Forelimb muscle (tissue), 1 donor: ENCODE measurements around the gene GABBR2. TPM values are rescaled to one million over a fixed set of nuclear protein-coding genes. Genes with fewer than 3 reads are reported as not detected.
"Not testable (repeated sequence)": the region's sequence is repeated elsewhere in the genome, so short reads cannot be mapped to it uniquely, and the experiment has no call there.

Experiments
- DNase-seq: peaks from one replicate; pipeline ENCODE4 v3.0.0-alpha.2; 2013; ENCODE audit warnings: low read depth
- polyA plus RNA-seq: library from polyadenylated mRNA; unstranded; fragments of 120-200 nt; gene quantifications from one replicate; pipeline ENCODE4 v1.2.1, GENCODE V29; 2013; ENCODE audit not compliant: insufficient read length

Gene GABBR2
- polyA plus RNA-seq, 1 donor = 0.82 TPM

DNA sequence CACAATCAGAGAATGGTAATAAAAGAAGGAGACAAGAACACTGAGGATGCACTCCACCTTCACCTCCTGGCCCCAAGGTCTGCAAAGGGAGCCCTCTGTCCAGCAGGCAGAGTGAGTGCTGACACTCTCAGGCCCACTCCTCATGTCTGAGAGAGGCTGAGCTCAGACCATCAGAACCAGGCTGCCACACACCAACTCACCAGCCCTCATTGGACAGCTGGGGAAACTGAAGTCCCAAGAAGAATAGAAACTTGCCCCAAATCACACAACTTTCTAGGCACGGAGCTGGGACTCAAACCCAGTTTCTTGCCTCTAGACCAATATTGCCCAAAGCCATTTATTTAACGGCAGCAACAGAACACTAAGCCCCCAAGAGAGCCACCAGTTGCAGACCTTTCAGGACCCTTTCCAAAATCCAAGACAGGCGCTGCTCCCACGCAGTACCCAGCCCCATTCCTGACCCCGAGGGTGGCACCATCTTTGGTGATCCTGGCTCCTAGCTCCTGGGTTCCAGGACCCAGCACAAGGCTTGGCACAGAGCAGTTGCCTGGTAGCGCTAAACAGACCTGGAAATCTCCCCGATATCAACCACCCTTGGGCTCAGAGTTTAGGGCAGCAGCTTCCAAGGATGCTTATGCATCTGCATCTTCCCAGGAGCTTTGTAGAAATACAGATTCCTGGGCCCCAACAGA is 192.4 kb downstream of the GABBR2 start:
- DNase-seq = no peak

DNA sequence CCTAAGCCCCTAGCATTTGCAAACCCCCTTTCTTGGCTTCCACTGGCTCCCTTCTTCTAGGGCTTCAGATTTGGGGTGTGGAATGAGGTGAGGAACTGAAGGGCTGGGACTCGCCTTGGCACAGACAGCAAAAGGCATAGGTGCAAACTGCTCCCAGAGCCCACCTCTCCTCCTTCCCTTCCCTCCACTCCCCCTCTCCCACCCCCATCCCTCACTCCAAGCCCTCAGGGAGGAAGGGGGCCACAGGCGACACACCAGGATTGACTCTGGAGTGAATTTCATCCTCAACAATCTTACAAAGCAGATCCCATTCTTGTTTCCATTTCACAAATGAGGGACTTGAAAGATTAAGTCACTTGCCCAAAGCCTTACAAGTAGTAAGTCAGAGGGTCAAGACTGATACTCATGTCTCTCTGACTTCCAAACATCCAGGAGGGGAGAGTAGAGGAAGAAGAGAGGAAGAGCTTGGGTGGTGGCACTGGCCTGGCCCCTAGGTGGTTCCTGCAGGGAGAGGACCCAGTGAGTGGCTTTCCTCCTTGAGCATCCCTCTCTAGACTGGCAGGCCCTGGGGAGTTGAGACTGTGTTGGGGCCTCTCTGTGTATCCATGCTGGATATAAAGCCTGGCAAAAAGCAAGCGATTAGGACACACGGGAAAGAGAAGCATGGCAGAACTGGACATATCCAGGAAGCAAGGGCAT is 193.1 kb downstream of the GABBR2 start:
- no peak for DNase-seq

DNA sequence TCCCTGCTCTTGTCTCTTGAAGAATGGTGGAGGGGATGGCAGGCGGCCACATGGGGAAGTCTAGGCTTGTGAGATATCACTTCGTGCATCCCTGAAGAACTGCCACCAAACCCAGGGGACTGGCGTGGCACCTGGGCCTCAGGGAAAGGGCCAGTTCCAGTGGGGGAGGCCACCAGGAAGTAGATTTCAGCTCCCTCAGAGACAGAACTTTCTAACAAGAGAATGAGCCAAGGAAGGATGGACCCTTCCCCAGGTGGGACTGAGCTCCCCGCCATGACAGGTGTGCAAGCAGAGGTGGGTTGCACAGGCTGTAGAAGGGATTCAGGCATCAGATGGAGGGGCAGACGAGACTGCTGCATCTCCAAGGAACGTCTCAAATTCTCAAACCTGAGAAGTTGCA is 193.9 kb downstream of the GABBR2 start:
- DNase-seq = no peak

DNA sequence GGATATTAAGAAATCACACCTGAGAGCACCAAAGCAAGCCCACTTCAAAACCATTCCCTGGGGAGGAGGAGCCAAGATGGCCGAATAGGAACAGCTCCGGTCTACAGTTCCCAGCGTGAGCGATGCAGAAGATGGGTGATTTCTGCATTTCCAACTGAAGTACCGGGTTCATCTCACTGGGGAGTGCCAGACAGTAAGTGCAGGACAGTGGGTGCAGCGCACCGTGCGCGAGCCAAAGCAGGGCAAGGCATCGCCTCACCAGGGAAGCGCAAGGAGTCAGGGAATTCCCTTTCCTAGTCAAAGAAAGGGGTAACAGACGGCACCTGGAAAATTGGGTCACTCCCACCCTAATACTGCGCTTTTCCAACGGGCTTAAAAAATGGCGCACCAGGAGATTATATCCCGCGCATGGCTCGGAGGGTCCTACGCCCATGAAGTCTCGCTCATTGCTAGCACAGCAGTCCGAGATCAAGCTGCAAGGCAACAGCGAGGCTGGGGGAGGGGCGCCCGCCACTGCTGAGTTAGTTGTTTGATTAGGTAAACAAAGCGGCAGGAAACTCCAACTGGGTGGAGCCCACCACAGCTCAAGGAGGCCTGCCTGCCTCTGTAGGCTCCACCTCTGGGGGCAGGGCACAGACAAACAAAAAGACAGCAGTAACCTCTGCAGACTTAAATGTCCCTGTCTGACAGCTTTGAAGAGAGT is 200.4 kb downstream of the GABBR2 start:
- DNase-seq = not testable (repeated sequence)

DNA sequence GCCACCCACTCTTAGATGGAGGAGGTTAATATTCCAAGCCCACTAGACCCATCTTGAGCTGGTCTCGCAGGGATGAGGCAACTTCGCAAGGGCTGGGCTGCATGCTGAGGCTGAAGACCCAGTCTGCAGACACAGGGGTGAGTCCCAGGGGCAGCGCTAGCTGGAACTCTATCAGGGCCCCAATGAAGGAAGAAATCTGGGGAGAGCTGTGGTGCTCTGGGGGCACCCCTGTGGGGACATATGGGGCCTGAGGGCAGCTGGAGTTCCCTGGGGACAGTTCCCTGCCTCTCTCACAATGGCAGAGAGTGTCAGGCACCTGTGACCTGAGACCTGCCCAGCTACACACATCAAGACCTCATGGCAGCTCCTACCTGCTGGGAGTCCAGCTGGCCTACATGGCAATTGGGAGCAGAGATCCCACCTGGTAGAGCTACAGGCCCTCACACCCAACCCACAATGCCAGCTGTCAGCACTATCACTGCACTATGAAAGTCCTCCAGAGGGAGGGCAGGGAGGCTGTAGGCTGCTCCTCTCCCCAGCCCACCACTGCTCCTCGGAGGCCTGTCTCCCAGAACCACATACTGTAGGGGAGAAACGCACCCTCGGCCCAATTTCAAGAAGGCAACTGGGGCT is 202.2 kb downstream of the GABBR2 start:
- DNase-seq = no peak

DNA sequence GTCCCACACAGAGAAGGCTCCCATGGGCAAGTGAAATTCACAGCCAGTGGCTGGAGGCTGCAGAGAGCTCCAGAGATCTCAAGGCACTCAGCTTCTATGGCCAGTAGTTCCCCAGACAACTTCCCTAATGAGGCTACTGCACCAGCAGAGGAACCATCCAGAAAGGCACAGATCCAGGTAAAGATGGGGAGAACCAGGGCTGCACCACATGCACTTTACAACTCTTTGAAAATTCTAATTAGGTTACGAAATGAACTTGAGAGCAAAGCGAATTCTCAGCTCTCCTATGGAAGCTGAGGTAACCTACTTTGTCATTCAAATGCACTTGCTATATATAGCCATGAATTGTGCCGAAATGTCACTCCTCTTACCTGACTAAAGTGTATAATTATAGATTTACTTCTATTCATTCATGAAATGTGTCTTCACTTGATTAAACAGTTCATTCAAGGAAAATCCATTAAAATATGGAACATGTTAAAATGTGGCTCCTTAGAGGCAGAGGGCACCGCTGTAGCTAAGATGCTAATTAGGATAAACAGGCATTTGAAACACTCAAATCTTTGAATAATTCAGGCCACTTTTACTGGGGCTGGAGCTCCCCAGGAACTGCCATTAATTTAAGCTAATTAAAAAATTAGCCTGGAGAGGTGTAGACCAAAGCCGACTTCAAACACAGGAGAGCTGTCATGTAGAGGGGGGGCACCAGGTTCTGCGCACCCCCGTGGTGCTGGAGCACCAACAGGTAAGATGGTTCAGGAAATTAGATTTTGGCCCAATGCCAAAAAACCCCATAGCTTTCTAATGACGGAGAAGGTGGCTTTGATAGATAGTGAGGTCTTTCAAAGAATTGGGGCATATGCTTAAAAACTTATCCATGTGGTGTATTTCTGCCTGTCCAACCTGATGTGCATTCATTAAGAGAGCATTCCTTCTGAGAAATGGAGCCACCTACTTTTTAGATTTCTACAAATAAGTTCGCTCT is 204.1 kb downstream of the GABBR2 start:
- DNase-seq = no peak

DNA sequence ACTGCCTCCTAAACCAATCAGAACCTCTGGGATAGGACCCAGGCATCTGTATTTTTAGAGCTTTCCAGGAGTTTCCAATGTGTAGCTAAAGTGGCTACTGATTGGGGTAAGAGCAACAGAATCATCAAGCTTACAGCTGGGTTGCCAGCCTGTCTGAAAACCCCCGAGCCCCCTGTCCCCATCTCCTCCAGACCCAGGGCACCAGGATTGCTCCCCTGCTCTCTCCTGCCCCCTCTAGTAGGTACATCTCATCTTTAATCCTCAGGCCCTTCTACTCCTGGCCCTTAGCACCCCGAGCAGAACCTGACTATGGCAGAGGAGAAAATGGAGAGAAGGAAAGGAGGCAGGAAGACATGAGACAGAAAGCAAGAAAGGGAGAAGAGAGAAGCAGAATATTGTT is 204.9 kb downstream of the GABBR2 start:
- DNase-seq = no peak

DNA sequence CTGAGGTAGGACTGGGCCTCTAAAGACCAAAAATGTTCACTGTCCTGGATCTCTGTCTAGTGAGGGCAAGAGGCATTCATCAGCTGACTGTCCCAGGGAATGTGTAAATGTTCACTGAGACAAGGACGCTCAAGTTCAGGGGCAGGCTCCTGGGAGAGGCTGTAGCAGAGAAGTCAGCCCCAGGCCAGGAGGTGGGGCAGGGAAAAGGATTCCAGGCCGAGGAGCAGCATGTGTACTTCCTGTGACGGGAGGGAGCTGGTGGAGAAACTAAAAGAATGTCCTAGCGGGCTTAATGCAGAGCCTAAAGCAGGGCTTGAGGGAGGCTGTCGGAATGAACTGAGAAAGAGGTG is 205.8 kb downstream of the GABBR2 start:
- no peak for DNase-seq

DNA sequence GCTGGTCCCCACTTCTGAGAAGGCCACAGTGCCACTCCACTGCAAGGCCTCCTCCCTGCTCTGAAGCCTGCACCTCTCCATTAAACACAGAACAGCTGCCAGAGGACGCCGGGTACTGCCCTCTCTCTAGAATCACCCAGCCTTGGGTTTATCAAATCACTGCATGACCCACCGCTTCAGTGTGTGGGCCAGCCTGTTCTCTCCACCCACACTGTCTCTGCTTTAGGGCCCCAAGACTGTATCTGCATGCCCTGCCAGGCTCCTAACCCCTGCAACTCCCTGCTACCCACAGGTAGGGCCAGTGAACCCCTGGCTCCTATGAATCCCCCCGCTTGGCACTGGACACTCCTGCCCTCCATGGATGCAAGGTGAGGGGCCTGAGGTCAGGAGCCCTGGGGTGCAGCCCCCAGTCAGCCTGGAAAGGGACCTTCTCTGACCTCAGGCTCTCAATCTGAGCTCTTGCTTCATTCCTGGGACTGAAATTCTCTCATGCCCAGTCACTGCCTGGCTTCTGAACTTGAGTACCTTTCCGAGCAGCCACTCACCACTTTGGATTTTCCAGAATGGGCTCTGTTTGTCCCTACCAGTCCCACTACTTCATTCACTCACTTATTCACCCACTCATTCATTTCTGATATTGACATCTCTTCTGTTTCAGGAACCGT is 206.3 kb downstream of the GABBR2 start:
- no peak for DNase-seq

DNA sequence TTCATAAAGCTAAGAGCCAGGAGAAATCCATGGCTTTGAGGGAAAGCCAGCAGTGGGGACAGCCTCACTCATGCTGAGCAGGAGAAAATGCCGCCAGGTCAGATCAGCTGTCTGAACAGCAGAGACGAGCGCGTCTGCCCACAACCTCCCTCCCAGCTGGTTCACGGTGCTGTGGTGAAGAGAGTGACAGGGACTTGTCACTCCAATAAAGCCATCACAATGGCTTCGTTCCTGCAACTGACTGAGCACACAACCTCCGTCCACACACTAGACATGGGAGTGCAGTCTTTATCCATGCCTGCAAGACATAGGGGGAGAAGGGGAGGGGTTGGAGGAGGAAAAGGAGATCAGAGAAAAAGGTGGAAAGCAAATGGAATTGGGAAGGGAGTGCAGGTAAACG is 206.9 kb downstream of the GABBR2 start:
- DNase-seq = no peak

DNA sequence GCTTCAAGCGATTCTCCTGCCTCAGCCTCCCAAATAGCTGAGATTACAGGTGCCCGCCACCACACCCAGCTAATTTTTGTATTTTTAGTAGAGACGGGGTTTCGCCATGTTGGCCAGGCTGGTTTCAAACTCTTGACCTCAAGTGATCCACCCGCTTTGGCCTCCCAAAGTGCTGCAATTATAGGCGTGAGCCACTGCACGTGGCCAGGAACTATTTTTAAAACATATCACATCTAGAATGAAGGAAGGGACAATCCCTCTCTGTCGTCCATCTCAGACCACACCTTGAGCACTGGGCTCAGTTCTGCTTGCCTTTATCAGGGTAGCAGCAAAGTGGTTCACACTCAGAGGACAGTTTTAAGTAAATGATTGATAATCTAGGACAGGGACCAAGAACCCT is 207.5 kb downstream of the GABBR2 start:
- DNase-seq = not testable (repeated sequence)

DNA sequence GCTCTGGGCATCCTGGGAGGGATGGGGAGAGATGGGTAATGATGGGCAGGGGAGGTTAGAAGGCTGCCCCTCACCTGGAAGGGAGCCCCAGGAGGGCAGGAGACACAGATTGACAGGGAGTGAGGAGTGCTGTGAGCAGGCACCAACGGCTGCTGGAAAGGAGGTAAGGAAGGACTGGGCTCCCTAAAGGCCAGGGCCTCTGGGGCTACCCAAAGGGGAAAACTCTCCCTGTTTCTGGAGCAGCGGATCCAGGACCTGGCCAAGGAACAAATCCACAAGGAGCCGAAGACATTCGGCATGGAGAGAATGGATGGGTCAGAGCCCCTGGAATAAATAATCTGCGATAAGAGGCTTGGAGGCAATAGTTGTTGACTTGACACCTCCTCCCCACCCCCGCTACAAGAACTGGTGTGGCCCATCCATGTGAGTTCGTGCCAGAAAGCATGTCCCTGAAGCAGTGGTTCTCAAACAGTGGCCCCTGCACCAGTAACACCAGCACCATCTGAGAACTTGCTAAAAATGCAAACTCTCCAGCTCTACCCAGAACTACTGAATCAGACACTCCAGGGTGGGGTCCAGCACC is 208.3 kb downstream of the GABBR2 start:
- no peak for DNase-seq

DNA sequence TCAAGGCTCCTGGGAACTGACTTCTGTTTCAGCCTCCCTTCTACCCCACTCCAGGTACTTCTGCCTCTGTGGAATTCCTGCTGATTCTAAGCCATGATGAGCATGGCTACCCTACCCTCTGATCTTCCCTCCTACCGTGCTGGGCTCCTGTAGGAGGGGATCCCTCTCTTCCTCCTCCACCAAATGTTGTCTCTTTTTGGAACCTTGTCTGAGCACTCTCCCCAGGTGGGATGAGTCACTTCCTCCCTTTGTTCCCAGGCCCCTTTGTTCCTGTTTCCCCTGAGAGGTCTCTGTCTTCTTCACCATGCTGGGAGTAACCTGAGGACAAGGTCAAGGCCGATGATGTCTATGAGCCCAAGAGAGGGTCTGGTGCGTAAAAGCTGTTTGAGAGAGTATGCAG is 213.2 kb downstream of the GABBR2 start:
- DNase-seq = no peak

DNA sequence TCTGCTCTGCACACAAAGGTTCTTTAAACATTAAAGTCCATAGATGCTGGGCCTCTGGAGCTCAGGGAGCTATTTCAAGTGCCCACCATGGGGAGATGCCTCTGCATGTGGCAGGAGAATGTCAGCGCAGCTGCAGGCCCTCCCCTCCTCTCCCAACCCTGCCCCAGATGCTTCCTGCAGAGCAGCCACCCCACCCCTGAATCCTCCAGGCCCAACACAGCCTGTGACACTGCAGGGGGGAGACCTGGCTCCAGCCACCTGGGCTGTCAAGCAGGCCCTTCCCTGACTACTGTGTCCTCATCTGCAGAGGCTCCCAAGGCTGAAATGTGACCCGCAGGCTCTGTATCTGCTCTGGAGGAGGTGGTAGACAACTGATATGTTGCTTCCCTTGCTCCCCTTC is 213.9 kb downstream of the GABBR2 start:
- no peak for DNase-seq

DNA sequence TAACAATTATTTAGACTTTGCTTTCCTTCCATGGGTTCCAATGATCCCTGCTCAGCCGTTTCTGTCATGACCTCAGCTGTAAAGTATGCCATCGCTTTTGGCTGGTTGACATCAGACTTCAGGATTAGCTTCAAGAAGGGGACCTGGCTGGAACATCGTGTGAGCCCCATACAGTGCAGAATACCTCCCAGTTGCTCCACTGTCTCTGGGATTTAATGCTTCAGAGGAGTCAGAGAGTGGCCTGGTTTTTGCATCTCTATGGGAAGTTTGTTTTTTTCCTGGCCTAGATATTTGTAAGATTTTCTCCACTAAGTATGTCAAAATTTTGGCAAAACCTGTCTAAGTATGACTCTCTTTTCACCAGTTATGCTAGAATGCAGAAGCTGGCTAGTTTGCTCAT is 216.9 kb downstream of the GABBR2 start:
- no peak for DNase-seq

DNA sequence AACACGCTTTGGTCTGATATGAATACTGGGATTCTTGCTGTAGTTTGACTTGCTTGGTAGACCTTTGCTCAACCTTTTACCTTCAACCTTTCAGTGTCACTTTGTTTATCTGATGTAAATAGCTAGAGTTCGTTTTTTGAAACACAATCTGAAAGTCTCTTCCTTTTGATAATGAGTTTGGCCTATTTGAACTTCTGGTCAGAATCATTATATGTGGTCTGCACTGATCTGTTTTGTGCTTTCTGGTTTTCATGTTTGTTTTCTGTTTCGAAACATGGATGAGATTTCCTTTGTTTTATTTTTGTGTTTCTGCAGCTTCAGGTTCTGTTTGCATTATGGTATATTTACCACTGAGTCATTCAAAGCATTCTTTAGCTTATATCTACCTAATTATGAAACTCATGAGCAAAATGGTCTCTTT is 217.5 kb downstream of the GABBR2 start:
- DNase-seq = no peak

DNA sequence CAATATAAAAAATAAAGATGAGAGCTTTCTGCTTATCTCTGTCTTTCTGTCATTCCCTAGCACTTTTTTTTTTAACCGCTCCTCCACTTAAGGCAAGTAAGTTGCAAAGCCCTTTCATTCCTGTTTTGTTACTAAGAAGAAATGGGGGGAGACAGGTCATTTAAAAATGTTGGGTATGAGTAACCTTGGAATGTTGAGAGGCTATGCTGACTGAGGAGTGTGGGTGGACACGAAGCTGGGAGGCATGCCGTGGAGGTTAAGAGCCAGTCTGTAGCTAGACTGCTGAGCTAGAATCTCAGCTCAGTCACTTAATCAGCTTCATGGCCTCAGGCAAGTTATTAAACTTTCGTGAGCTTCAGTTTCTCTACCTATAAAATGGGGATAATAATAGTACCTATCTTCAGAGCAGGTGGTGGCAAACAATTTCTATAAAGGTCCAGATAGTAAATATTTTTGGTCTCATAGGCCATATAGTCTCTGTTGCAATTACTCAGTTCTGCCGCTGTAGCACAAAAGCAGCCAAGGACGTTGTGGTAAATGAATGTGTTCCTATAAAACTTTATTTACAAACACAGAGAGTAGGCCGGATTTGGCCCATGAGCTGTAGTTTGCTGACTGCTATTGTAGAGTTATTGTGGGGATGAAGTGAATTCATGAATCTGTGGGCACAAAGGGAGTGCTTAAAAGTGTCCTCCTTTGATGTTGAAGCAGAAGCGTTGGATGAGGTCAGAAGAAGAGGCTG is 220.0 kb downstream of the GABBR2 start:
- no peak for DNase-seq

DNA sequence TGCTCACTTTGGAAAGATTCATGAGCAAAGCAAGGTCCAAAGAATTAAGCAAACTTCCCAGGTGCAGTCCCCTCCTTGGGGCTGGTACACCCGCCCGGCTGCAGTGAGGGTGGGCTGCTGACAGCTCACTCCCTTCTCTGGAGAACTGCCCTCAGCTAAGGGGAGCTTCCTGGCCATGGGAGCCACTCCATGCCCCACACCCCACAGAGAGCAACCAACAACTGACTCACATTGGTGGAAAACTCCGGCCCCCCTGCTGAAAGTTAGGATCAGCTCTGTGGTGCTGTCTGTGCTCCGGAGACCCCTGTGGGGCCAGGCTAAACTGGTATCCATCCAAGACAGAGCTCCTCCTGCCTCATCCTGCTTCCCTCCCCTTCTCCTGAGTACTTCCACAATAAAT is 223.0 kb downstream of the GABBR2 start:
- DNase-seq = no peak

DNA sequence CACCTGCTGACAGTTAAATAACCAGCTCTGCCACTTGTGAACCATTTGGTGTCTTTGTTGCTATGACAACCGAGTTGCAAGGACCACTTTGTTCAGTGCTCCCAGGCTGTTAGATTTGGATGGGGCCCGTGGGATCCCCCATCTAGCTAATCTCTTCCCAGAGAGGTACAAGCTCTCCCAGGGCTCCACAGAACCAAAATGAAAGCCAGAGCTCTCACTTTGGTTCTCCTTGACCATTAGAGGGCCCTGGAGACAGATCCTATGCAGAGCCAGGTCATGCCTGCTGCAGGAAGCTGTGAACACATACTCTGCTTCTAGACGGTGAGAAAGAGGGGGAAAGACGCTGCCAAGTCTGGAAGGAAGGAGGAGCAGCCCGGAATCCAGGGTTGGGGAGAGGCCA is 224.6 kb downstream of the GABBR2 start:
- no peak for DNase-seq

DNA sequence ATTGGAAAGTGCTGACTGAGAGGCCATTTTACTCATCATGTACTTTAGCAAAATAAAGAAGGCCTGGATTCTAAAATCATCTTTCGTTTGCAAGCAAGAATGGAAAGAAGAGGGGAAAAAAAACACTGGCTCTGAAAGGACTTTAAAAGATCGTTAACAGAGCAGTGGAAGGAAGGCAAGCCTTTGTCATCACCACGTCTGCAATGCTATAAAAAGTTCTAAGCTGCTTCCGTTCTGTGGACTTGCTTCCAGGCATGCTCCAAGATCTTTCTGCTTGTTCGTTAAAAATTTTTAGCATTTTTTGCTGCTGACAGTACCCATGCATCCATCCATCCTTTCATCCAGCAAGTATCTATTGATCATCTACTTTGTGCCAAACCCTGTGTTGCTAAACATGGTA is 226.5 kb downstream of the GABBR2 start:
- no peak for DNase-seq
